Pancreas (tissue), 10 donors: Measurements from ENCODE around the gene CDH19. TPM values are rescaled to one million over a fixed set of nuclear protein-coding genes. Genes with fewer than 3 reads are reported as not detected.
A peak's percentile ranks its signal among the peaks of the same experiment; 100 is the strongest.

Source experiments
- ATAC-seq, 4 donors: fragments of 200-7000 bp; cut with Tn5 transposase; one replicate each; pipeline versions ENCODE4 v1.8.0 to v1.9.1; 2020; ENCODE audit warnings: mild to moderate bottlenecking in 4 of 4, moderate library complexity in 4 of 4
- DNase-seq, 6 donors: peaks; one replicate each; pipeline ENCODE4 v3.0.0-alpha.2; 2020
- FAIRE-seq: peaks from 2 replicates; lab custom pipeline; 2012; peaks lifted over from hg19 to GRCh38; lab: Jason Lieb, UNC
- H3K27ac ChIP-seq, 4 donors: fragments of 200-600 bp; sonication (generic); 1 replicate in 3 of 4; 2 replicates in 1 of 4; pipeline versions ENCODE4 v1.5.0 to v1.8.0; 2020
- H3K27me3 ChIP-seq, 4 donors: fragments of 200-600 bp; one replicate each; pipeline ENCODE4 v1.8.0; 2021
- H3K36me3 ChIP-seq, 3 donors: fragments of 200-600 bp; sonication (generic) in 1 of 3; one replicate each; pipeline versions ENCODE4 v1.5.0 to v1.8.0; 2020 to 2021
- H3K4me1 ChIP-seq, 3 donors: fragments of 200-600 bp; one replicate each; pipeline ENCODE4 v1.8.0; 2021
- H3K4me3 ChIP-seq, 4 donors: fragments of 200-600 bp; sonication (generic) in 2 of 4; one replicate each; pipeline versions ENCODE4 v1.5.0 to v1.8.0; 2020 to 2021
- H3K9me3 ChIP-seq, 4 donors: fragments of 200-600 bp; one replicate each; pipeline ENCODE4 v1.8.0; 2021
- WGBS, 2 donors: extraction: QIAGEN DNeasy Blood & Tissue Kit; methylation state at CpG; one replicate each; pipeline ENCODE4 v1.1.7; 2013; 5-methylcytosine and 5-hydroxymethylcytosine counted together
- intact Hi-C, 3 donors: fragments of 100-400 bp; cut with DNase I; formaldehyde crosslinking; loops; one replicate each; pipeline versions ENCODE4 v1.11.1 to v1.14.2; 2022
- polyA plus RNA-seq, 2 donors: library from polyadenylated mRNA; stranded (reverse); fragments of 200-250 nt; gene quantifications; one replicate each; pipeline ENCODE4 v1.2.3, GENCODE V29; 2013
- total RNA-seq, 6 donors: library from RNA; stranded (reverse); fragmentation: NEBNext Ultra II Directional in 4 of 6; extraction: Animal tissue kit (Norgen Biotek cat#: 25700) in 4 of 6; gene quantifications; one replicate each; pipeline versions ENCODE4 v1.2.1 to v1.2.4, GENCODE V29; 2021 to 2023
- TF ChIP-seq, protein P1 (sequence below), 4 donors: fragments of 200-600 bp; sonication (generic) in 3 of 4; IDR thresholded peaks; one replicate each; pipeline versions ENCODE4 v1.5.0 to v1.8.0; 2021; ENCODE audit warnings: antibody characterized with exemption in 4 of 4
- donor health status: healthy with polysubstance abuse.
- donor health status: DM: no; HTN: no; CAD: no; lungs with moderate emphysema.
- donor health status: DM: no; HTN: no; CAD: no.
- donor health status: control.
- donor health status: control.
- donor health status: Bipolar disorder and iron deficiency.
- donor health status: DM: yes; HTN: yes; CAD: no.
- donor health status: DM: no; HTN: no; CAD: no.
- donor health status: DM: no; HTN: no; CAD: no.
- donor health status: DM: yes; HTN: yes; CAD: no.

CDH19 gene
- total and polyA plus RNA-seq, 8 donors = 0.20 to 1.4 (median 0.46) TPM

DNA sequence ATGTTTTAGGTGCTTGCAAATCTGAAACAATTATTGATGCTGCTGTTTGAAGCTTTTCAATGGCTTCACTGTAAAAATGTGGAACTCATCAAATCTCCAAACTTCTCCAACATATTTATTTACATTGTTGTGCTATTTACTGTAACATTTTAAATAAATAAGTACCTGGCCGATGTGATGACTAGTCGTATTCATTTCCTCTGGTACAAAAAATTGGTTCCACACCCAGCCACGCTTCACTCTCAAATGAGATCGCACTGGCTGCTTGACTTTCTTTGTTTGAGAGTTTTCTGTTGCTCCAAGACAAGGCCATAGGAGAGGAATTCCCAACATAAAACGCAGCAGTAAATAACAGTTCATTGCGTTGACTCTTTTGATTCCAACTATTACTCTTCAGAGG, 32.0 kb downstream of the CDH19 start:
- Histone ChIP-seq H3K9me3 (no peaks in the 10 kb centered on the region), H3K4me1 (no peaks in the 10 kb centered on the region), H3K27ac (no peak overlapping the region), H3K36me3 (no peaks in the 10 kb centered on the region), H3K27me3 (no peaks in the 10 kb centered on the region), H3K4me3 (no peak overlapping the region)
- intact Hi-C loops = no loop called here
- whole genome bisulfite sequencing, 2 donors = 74 to 83% methylated on average over 6 of the region's 6 CpGs
- DNase-seq (no peak), ATAC-seq (no peak), FAIRE-seq (no peak)
- TF ChIP-seq, protein P1, sequence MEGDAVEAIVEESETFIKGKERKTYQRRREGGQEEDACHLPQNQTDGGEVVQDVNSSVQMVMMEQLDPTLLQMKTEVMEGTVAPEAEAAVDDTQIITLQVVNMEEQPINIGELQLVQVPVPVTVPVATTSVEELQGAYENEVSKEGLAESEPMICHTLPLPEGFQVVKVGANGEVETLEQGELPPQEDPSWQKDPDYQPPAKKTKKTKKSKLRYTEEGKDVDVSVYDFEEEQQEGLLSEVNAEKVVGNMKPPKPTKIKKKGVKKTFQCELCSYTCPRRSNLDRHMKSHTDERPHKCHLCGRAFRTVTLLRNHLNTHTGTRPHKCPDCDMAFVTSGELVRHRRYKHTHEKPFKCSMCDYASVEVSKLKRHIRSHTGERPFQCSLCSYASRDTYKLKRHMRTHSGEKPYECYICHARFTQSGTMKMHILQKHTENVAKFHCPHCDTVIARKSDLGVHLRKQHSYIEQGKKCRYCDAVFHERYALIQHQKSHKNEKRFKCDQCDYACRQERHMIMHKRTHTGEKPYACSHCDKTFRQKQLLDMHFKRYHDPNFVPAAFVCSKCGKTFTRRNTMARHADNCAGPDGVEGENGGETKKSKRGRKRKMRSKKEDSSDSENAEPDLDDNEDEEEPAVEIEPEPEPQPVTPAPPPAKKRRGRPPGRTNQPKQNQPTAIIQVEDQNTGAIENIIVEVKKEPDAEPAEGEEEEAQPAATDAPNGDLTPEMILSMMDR (IDR thresholded peaks at IDR 0.05) = no peak

DNA sequence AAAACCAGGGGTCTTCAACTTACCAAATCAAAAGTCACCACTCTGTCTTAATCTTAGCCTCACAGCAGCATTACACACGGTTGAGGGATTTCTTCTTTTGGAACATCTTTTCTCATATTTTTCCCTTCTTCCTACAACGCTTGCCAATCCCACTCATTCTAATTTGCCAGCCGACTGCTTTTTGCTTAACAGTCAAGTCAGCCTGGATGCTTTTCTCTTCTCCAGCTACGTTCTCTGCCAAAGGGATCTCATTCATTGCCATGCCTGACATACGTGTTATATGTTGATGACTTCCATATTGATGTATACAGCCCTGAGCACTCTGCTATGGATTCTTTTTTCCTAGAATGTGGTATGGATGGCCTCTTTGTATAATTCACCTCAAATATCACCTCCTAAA, 37.3 kb downstream of the CDH19 start:
- intact Hi-C loops = no loop called here
- no peak for ATAC-seq
- Histone ChIP-seq H3K27me3 (no peaks in the 10 kb centered on the region), H3K9me3 (no peaks in the 10 kb centered on the region), H3K27ac (no peak overlapping the region), H3K4me1 (no peaks in the 10 kb centered on the region), H3K4me3 (no peak overlapping the region), H3K36me3 (no peaks in the 10 kb centered on the region)
- DNase-seq = no peak
- no peak for FAIRE-seq
- TF ChIP-seq, protein P1 (IDR thresholded peaks at IDR 0.05) = no peak
- 63 to 82% methylated on average over 5 of the region's 5 CpGs for WGBS, 2 donors

DNA sequence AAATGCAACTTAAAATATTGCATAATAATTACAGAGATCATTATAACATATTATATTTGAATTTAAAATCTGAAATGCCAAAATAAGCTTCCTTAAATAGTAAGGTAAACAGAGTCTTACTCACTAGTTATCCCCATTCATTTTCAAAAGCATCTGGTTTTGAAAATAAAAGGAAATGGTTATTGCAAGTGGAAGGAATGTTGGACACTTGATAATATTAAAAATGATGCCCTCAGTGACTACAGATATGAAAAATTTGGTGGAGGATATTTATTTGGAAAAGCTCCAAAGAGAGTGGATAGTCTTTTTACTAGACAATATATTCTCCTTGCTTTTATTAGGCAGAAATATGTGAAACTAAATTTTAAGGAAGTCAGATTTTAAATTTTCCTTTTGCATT, 39.7 kb downstream of the CDH19 start:
- ATAC-seq (no peak), DNase-seq (no peak), FAIRE-seq (no peak)
- H3K4me1 ChIP-seq = no peaks in the 10 kb centered on the region
- intact Hi-C loops = loop anchor here in 1 of 3 donors (5.0 kb wide), 1 partner anchor 183 kb away; no protein-coding TSS in a partner anchor
- no peak overlapping the region for H3K4me3 ChIP-seq
- H3K36me3 ChIP-seq = no peaks in the 10 kb centered on the region
- TF ChIP-seq, protein P1 (IDR thresholded peaks at IDR 0.05) = no peak
- H3K27me3 ChIP-seq = no peaks in the 10 kb centered on the region
- no peak overlapping the region for H3K27ac ChIP-seq
- no peaks in the 10 kb centered on the region for H3K9me3 ChIP-seq

DNA sequence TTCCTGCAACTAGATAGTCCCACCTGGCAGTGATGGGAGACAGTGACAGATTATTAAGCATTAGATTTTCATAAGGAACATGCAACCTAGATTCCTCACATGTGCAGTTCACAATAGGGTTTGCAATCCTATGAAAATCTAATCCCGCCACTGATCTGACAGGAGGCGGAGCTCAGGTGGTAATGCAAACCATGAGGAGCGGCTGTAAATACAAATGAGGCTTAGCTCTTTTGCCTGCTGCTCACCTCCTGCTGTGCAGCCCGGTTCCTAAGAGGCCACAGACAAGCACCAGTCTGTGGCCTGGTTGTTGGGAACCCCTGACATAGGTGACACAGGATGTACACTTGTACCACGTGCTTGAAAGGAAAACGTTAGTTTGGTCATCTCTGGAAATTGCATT, 41.6 kb downstream of the CDH19 start:
- 67 to 76% methylated on average over 6 of the region's 6 CpGs for WGBS, 2 donors
- H3K36me3 ChIP-seq = no peaks in the 10 kb centered on the region
- no peaks in the 10 kb centered on the region for H3K9me3 ChIP-seq
- ATAC-seq (no peak), FAIRE-seq (no peak), DNase-seq (no peak)
- no peak overlapping the region for H3K4me3 ChIP-seq
- H3K27ac ChIP-seq = no peak overlapping the region
- no peaks in the 10 kb centered on the region for H3K4me1 ChIP-seq
- intact Hi-C loops = loop anchor here in 1 of 3 donors (5.0 kb wide), 1 partner anchor 185 kb away; no protein-coding TSS in a partner anchor
- no peaks in the 10 kb centered on the region for H3K27me3 ChIP-seq
- TF ChIP-seq, protein P1 (IDR thresholded peaks at IDR 0.05) = no peak

DNA sequence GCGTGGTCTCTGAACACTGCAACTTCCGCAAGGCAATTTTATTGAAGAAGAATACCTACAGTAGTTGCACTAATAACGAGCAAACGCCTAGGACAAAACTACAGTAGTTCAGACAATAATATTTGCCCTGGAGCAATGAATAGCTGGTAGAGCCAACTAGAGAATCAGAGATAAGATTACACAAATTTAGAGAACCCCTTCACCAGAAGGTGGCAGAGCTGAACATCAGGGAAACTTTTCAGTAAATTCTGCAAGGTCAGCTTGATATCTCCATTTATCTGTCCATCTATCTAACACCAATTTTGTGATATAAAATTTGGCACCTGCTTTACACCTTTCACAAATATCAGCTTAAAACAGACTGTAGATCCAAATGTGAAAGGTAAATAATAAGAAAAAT, 43.8 kb downstream of the CDH19 start:
- H3K27ac ChIP-seq = no peak overlapping the region
- peak in 3 of 4 donors; percentile 59 to 85 (median 72) for ATAC-seq
- intact Hi-C loops = loop anchor here in 1 of 3 donors (5.0 kb wide), 1 partner anchor 187 kb away; no protein-coding TSS in a partner anchor
- no peak overlapping the region for H3K4me3 ChIP-seq
- TF ChIP-seq, protein P1 (IDR thresholded peaks at IDR 0.05) = peak in 2 of 4 donors; percentile 24 to 25
- no peaks in the 10 kb centered on the region for H3K9me3 ChIP-seq
- no peaks in the 10 kb centered on the region for H3K27me3 ChIP-seq
- FAIRE-seq = no peak
- 32 to 42% methylated on average over 4 of the region's 4 CpGs for WGBS, 2 donors
- peak in 1 of 6 donors; percentile 10 for DNase-seq
- H3K36me3 ChIP-seq = no peaks in the 10 kb centered on the region
- H3K4me1 ChIP-seq = no peaks in the 10 kb centered on the region
